Hematopoietic multipotent progenitor cell treated with erythropoietin and hydrocortisone succinate and interleukin-3 and kit ligand, for 17 days (in vitro differentiated cells): Measurements from ENCODE around the gene PIGU.
"Not testable (repeated sequence)": the region's sequence is repeated elsewhere in the genome, so short reads cannot be mapped to it uniquely, and the experiment has no call there.

ENCODE experiments used
- DNase-seq: peaks from one replicate; pipeline ENCODE4 v3.0.0-alpha.2; 2015; ENCODE audit warnings: low spot score

Gene PIGU

DNA sequence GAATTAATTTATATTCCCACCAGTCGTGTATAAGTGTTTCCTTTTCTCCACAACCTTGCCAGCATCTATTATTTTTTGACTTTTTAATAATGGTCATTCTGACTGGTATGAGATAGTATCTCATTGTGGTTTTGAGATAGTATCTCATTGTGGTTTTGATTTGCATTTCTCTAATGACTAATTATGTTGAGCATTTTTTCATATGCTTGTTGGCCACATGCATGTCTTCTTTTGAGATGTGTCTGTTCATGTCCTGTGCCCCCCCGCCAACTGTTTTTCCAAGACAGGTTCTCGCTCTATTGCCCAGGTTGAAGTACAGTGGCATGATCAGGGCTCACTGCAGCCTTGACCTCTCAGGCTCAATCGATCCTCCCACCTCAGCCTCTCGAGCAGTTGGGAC is 15.1 kb downstream of the PIGU start:
- DNase-seq = not testable (repeated sequence)

DNA sequence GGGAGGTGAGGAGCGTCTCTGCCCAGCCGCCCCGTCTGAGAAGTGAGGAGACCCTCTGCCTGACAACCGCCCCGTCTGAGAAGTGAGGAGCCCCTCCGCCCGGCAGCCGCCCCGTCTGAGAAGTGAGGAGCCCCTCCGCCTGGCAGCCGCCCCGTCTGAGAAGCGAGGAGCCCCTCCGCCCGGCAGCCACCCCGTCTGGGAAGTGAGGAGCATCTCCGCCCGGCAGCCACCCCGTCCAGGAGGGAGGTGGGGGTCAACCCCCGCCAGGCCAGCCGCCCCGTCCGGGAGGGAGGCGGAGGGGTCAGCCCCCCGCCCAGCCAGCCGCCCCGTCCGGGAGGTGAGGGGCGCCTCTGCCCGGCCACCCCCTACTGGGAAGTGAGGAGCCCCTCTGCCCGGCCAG is 18.2 kb downstream of the PIGU start:
- DNase-seq = not testable (repeated sequence)

DNA sequence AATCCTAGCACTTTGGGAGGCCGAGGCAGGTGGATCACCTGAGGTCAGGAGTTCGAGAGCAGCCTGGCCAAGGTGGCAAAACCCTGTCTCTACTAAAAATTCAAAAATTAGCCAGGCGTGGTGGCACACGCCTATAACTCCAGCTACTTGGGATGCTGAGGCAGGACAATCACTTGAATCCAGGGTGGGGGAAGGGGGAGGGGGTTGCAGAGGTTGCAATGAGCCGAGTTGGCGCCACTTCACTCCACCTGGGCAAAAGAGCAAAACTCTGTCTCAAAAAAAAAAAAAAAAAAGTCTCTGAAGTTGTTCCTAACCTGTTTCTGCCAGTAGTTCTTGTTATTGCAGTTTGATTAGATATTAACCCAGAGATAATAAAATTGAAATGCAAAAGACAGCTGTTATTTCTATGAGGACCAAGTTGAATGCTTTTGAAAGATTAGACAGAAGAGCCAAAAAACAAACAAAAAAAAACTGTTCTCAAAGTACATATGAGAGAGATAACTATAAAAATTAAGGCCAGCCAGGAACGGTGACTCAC is 22.6 kb downstream of the PIGU start:
- DNase-seq = no peak

DNA sequence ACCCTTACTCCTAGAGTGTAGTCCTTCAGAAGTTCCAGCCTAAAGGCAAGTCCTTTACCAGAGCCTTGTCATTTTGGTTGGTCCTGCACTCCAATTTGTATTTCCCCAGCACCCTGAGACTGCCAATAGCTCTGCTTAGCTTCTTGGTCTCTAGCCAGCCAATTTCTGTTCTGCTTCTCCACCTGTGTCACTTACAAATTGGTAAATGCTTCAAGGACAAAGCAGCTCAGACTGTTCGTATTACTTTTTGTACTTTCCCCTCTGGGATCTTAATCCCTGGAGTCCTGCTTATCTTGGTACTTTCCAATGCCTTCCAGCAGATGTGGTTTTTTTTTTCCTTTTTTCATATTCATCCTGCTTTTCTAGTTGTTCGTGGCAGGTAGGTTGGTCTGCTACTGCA is 25.7 kb downstream of the PIGU start:
- DNase-seq = no peak

DNA sequence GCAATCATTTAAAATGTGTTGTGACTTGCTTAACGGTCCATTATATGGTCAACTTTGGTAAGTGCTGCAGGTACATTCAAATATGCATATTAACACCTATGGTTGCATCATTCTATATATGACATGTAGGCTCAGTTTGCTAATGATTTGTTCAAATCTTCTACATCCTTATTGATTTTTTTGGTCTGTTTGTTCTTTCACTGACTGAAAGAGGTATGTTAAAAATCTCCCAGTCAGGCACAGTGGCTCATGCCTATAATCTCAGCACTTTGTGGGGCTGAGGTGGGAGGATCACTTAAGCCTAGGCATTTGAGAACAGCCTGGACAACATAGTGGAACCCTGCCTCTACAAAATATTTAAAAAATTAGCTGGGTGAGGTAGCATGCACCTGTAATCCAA is 29.2 kb downstream of the PIGU start:
- DNase-seq = no peak

DNA sequence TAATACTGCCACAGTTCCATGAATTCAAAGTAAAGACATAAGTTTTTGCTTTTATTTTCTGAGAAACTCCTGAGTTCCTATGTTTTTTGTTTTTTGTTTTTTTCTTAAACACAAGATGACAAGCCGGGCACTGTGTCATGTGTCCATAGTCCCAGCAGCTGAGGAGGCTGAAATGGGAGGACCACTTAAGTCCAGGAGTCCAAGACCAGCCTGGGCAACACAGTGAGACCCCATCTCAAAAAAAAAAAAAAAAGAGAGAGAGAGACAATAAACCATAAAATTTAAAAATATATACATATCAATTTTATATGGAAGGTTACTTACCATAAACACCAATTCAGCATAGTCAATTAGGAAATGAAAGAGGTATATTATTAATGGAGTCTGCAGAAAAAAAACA is 31.9 kb downstream of the PIGU start:
- no peak for DNase-seq

DNA sequence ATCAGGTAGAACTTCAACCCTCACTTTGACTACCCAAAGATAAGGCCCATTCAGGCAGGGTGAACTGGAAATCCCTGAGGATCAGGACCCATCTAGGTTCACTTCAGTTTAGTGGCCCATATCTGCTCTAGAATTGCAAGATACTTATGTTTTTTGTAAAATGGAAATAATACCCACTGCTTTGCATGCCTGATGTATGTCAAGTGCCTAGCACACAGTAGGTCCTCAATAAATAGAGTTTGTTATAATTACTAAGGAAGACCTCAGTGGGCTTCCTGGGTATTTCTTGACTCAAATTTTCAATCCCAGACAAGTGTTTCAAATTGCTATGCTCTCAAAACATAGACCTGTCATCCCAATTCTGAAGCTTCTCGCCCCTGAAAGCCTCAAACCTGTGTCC is 32.5 kb downstream of the PIGU start:
- no peak for DNase-seq

DNA sequence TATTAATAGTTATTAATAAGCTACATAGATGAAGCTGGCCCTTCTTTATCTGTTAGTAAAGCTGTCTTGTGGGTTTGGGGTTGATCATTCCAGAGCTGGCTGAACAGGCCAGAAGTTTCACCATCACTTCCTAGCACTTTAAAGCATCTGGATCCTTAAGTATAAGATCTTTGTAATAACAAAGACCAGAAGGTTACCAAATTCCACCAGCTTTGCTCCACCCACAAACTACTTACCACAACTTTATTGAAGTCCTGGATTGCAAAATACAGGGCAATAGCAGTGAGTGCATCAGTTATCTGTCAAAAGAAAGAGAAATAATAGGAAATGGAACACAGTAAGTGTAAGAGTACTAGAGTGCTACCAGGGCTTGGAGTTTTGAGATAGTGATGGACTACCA is 33.0 kb downstream of the PIGU start:
- no peak for DNase-seq

DNA sequence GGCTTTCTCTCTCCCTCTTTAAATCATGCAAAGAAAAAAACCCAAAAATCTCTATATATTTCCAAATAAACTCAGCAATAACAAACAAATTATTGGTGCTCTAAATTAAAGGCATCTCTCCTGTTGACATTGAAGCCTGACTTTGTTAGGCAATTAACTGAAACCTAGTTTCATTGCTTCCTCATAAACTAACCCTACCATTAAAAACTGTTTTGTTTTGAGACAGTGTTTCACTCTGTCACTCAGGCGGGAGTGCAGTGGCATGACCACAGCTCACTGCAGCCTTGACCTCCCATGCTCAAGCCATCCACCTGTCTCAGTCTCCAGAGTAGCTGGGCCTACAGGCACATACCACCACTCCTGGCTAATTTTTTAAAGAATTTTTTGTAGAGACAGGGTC is 34.9 kb downstream of the PIGU start:
- DNase-seq = no peak

DNA sequence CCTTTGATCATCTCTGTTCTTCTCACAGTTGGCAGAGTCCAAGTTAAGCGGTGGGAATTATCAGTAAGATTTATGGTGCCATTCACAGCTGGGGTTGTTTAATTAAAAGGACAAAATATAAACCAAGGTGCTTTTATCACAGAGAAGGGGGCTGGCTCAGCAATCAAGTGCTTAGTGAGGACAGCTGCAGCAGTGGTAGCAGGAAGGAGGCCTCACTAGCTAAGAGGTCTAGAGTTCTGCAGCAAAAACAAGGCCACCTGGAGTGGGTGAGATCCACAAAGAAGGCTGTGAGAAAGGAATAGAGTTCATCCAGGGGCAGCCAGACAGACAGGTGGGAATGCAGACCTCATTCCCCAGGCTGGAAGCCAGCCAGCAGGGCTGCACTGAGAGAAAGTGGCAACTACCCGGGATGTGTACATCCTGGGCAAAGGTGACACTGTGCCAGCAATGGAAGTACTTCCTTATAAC is 37.1 kb downstream of the PIGU start:
- no peak for DNase-seq

DNA sequence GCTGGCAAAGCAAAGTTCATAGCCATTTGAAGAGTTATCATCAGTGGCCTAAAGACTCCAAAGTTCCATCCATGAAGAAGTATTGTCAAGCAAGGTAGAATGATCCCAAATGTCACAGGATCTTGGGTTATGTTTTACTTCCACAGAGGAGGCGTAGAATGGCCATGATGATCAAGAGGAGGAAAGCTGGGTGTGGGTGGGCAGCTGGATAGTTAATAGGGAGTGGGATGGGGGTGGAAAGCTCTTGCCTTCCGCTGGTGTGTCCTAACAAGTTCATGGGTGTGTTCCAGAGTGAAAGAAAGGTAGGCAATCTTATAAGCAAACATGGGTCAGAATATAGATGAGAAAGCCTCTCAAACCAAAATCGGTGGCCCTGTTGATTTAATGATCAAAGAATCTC is 38.4 kb downstream of the PIGU start:
- no peak for DNase-seq

DNA sequence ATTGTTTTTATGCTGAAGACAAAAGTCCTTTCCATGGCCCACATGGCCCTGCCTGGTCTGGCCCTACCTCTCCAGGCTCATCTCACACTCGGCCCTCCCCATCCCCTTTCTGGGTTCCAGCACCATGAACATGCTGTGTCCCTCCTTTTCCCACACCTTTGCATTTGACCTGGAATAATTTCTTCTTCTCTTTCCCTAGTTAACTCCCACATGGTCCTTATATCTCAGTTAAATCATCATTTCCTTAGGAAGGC is 38.9 kb downstream of the PIGU start:
- no peak for DNase-seq

DNA sequence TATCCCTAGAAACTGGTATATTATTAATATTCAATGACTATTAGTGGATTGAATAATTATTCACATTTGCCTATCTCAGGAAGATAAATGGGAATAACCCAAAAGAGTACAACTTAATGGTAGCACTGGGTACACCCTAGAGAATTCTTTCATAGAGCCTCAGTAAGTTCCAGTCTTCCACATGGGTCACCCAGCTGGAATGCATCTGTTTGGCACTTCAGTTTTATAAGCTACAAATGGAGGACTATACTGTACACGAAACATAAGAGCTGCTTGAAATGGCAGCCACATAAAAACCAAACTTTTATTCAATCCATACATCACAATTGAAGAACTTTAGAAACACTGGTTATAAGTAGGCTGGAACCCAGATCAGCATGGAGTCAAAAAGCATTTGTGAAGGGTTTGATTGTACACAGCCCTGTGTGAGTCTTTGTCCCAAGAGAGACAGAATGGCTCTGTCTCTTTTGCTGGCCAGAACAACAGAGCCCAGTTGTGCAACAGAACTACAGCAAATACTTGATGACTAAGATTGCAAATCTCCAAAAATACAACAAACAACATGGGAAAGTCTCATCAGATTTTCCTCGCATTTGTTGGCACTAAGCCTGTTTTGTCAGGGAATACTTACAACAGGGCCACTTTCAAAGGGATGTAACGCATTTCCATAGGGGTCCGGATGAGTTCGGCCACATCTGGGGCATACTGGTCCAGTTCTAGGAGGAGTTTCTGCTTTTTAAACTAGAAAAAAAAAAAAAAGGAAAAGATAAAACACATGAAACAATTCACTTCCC is 39.5 kb downstream of the PIGU start:
- no peak for DNase-seq

DNA sequence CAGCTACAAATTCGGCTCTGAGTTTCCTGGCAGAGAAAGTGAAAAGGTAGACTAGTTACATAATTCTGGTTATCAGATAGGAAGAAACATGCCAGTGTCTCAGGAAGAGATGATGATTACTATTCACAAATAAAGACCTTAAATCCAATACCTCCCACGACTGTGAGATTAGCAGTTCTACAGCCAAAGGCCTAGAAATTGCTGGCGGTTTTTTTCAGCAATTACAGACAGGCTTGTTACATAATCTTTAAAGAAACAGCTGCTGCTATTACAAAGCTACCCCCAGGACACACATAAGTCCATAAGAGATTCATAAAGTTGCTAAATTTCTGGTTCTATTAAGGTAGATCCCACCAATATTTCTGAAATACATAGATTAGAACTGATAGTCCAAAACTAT is 40.2 kb downstream of the PIGU start:
- no peak for DNase-seq

DNA sequence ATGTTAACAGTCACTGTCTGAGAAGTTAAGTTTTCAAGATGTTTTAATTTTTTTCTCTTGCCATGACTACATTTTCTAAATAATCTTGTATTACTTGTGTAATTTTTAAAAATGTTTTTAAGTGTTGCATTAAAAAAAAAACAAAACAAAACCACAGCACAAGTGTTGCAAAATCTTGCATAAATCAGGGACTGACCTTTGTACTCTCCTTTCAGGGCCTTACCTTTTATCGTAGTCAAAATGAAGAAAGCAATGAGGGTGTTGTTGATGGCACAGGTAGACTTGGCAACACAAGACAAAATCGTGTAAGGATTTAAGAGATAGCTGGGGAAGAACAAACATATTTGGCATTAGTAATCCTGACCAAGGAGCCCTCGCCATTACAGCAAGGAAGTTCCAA is 42.5 kb downstream of the PIGU start:
- DNase-seq = no peak

DNA sequence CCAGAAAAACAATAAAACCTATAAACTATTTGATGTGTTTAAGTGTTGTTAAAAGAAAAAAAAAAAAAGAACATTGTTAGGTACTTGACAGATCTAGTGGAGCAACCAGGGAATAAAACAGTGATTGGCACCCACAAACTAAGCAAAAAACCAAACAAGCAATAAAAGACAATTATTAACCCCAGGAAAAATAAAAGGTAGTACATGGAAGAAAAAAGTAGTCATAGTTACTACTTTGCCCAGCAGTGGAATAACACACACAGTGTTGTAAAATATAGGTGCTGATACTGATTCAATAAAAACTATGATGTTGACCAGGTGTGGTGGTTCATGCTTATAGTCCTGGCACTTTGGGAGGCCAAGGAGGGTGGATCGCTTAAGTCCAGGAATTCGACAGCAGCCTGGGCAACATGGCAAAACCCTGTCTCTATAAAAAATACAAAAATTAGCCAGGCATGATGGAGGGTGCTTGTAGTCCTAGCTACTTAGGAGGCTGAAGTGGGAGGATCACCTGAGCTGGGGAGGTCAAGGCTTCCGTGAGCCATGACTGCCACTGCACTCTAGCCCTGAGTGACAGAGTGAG is 43.9 kb downstream of the PIGU start:
- no peak for DNase-seq

DNA sequence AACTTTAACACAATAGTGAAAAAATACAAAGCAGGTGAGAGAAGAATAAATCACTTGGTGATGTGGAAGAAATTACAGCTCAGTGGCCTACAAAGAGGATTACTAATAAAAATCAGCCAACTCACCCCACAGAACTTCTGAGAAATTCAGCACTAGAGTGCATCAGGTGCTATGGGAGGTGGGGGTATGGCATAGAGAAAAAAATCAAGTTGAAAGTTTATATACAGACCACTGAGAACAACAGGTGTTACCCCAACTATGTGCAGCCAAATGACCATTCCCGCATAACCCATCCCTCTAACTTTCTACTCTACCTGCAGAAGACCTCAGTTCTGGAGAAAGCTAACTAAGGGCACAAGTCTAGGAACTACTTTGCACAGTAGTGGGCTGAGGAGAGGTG is 47.0 kb downstream of the PIGU start:
- no peak for DNase-seq

DNA sequence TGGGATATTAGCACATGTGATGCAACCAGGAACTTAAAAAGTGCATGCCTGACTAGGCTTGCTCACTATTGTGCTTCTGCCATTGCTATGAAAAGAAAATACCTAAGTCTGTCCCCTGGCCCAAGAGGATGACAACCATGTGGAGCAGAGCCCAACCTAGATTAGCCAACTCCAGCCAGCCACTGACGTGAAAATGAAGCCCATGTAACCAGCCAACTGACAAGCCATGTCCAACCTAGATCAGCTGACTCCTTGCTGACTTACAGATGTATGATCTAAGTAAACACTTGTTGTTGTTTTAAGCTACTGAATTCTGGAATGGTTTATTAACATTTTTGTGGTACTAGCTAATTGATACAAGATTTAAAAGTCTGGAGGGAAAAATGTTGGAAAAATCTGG is 47.5 kb downstream of the PIGU start:
- no peak for DNase-seq

DNA sequence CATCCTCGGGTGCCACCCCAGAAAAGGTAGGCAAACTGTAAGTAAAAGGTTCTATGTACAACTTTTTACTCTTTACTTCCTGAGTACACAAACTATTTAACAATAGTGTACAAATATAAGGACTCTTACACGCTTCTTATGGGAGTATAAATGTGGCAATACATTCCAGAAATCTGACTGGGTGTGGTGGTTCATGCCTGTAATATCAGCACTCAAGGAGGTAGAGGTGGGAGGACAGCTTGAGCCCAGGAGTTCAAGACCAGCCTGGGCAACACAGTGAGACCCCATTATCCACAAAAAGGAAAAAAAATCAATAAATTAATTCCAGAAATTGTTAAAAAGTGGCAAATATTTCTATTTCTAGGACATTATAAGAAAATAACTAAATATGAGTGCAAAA is 48.9 kb downstream of the PIGU start:
- DNase-seq = no peak

DNA sequence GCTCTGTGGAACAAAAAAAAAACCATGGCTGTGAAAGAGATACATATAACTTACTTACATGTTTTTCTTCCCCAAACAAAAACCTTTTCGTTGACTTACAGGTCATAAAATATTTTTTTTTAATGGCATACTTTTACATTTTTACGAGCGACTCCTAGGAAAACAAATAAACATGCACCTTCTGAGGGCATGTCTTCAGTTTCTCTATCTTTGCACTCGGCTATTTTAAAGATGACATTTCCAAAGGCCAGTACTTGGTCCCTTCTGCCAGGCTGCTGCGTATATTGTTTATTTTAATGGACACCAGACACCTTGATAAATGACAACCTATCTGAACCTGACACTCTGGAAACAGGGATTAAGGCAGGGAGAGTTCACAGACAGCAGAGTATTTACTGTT is 49.4 kb downstream of the PIGU start:
- DNase-seq = no peak

DNA sequence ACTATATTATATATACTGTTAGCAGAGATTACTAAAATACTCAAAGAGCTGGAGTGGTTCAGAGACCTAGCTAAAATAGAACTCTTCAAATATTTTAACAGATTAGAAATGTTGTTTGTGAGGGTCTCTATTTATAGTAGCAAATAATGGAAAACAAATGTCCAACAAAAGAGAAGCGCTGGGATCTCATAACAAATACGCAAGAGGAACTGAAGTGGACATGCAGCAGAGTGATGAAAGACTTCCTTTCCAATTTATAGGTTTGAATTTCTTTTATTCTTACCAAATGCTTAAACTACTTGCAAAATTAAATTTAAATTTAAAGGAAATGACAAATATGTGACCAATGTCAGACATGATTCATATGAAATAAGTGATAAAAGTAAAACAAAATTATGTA is 49.9 kb downstream of the PIGU start:
- no peak for DNase-seq

DNA sequence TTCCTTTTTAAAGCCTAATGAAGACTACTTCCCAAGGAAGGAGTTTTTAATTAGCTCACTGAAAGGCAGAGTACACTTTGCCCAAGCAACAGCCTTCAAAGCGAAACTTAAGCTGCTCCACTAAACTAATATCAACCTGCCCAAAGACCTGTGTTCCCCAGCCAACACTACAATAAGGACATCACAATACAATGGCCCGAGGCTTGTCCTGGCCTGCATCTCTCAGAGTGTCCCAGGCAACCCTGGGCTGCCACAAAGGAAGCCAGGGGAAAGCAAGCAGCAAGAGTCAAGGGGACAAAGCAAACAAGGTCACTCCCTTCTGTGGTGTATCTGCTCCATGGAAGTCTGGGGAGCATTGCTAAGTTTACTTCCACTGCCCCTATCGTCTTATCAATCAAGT is 52.3 kb downstream of the PIGU start:
- no peak for DNase-seq

DNA sequence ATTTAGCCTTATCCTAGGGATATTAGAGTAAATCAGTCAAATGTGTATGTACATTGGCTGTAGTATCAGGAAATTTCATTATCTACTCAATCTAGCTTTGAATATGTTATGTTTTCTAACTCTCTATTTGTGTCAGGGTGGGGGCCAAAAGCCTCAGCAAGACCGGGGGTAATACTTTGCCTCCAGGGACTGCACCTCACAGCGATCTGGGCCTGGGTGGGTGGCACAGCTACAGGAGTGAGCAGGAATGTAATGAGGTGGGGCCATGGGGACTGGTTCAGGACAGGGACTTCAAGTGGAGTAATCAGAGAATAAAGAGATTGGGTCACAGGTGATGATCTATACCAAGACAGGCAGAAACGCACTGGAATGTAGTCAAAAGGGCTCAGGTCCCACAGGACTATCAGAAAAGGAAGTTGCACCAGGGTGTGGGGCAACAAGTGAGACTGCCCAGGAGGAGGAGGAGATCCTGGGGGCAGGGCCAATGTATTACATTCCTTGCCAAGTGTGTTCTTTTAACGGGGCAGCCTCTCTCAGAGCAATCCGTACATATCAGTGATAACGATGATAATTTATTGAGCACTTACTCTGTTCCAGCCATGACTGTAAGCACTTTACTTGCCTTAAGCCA is 54.0 kb downstream of the PIGU start:
- no peak for DNase-seq
